ENCODE results near the gene PPIL1. TPM values are rescaled to one million over a fixed set of nuclear protein-coding genes. Genes with fewer than 3 reads are reported as not detected.

Gene PPIL1
- total RNA-seq, 1 donor from 2014 or later = 53.1 TPM

DNA sequence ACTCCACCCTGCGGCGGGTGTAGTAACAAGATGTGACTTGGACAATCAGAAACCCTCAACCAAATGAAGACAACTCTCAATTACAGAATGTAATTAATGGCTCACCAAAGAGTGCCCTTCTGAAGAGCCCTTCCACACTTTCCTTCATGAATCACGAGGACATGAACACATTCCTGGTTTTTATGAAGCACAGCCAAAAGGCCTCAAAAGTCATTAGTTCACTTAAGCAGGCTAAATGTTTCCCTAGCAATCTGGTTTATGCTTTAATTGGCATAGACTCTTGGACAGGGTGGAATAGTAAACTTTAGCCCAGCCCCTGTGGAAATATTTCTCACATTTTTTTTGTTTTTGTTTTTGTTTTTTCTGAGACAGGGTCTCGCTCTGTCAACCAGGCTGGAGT is 55.8 kb downstream of the PPIL1 start:
- DNase-seq (ENCODE audit: low spot score, unreplicated experiment) = no peak
- Mint-ChIP-seq H3K27ac (no peak overlapping the region), H3K27me3 (peaks cover 2% of the 10 kb centered on the region), H3K9me3 (ENCODE audit: low read depth) (no peaks in the 10 kb centered on the region), H3K4me3 (ENCODE audit: low read depth) (no peak overlapping the region), H3K36me3 (ENCODE audit: insufficient read depth) (no peaks in the 10 kb centered on the region), H3K4me1 (ENCODE audit: low read depth) (peaks cover 3% of the 10 kb centered on the region)
- TF ChIP-seq, protein P1, sequence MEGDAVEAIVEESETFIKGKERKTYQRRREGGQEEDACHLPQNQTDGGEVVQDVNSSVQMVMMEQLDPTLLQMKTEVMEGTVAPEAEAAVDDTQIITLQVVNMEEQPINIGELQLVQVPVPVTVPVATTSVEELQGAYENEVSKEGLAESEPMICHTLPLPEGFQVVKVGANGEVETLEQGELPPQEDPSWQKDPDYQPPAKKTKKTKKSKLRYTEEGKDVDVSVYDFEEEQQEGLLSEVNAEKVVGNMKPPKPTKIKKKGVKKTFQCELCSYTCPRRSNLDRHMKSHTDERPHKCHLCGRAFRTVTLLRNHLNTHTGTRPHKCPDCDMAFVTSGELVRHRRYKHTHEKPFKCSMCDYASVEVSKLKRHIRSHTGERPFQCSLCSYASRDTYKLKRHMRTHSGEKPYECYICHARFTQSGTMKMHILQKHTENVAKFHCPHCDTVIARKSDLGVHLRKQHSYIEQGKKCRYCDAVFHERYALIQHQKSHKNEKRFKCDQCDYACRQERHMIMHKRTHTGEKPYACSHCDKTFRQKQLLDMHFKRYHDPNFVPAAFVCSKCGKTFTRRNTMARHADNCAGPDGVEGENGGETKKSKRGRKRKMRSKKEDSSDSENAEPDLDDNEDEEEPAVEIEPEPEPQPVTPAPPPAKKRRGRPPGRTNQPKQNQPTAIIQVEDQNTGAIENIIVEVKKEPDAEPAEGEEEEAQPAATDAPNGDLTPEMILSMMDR (IDR thresholded peaks at IDR 0.05; ENCODE audit: unreplicated experiment) = no peak

DNA sequence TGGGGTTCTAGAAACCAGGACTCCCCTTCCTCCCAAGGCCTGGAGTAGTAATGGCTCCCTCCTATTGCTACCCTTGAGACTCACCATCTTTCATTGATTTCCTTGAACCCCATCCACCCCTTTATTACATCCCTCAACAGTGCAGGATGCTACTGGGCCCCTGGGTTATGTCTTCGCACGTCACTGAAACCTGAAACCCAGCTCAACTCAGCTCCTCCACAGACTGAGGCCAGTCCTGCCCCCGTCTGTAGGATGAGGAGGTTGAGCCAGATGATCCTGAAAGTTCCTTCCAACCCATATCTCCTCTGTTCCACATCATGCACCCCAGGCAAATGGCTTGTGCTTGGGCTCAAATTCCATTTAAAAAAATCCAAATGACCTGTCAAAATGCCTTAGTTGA is 56.8 kb downstream of the PPIL1 start:
- Mint-ChIP-seq H3K9me3 (ENCODE audit: low read depth) (no peaks in the 10 kb centered on the region), H3K36me3 (ENCODE audit: insufficient read depth) (no peaks in the 10 kb centered on the region), H3K4me1 (ENCODE audit: low read depth) (peaks cover 3% of the 10 kb centered on the region), H3K27me3 (peaks cover 2% of the 10 kb centered on the region), H3K27ac (no peak overlapping the region), H3K4me3 (ENCODE audit: low read depth) (no peak overlapping the region)
- TF ChIP-seq, protein P1 (IDR thresholded peaks at IDR 0.05; ENCODE audit: unreplicated experiment) = no peak
- DNase-seq (ENCODE audit: low spot score, unreplicated experiment) = no peak

DNA sequence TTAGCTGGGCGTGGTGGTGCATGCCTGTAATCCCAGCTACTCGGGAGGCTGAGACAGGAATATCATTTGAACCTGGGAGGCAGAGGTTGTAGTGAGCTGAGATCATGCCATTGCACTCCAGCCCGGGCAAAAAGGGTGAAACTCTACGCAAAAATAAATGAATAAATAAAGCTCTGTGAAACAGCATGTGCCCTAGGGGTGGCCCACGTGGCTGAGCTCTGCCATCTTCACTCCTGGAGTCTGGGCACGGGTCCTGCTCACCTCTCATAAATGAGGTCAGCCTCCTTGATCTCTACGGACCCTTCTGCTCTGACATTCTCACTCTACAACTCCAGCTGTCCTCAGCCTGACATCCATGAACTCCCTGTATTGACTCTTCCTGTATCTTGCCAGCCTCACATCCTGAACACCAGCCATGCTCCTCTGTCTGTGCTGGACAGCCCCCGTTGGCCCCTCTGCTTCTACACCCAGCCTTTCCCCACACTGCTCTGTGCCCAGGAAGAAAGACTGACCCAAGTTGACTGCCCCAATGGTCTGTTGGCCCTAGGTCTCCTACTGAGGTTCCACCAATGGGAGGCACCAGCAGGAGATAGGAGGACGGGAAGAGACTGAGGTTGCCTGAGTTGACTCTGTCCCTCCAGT is 57.3 kb downstream of the PPIL1 start:
- Mint-ChIP-seq H3K27me3 (peaks cover 2% of the 10 kb centered on the region), H3K4me3 (ENCODE audit: low read depth) (no peak overlapping the region), H3K27ac (no peak overlapping the region), H3K9me3 (ENCODE audit: low read depth) (no peaks in the 10 kb centered on the region), H3K4me1 (ENCODE audit: low read depth) (peaks cover 2% of the 10 kb centered on the region), H3K36me3 (ENCODE audit: insufficient read depth) (no peaks in the 10 kb centered on the region)
- TF ChIP-seq, protein P1 (IDR thresholded peaks at IDR 0.05; ENCODE audit: unreplicated experiment) = no peak
- no peak for DNase-seq (ENCODE audit: low spot score, unreplicated experiment)

DNA sequence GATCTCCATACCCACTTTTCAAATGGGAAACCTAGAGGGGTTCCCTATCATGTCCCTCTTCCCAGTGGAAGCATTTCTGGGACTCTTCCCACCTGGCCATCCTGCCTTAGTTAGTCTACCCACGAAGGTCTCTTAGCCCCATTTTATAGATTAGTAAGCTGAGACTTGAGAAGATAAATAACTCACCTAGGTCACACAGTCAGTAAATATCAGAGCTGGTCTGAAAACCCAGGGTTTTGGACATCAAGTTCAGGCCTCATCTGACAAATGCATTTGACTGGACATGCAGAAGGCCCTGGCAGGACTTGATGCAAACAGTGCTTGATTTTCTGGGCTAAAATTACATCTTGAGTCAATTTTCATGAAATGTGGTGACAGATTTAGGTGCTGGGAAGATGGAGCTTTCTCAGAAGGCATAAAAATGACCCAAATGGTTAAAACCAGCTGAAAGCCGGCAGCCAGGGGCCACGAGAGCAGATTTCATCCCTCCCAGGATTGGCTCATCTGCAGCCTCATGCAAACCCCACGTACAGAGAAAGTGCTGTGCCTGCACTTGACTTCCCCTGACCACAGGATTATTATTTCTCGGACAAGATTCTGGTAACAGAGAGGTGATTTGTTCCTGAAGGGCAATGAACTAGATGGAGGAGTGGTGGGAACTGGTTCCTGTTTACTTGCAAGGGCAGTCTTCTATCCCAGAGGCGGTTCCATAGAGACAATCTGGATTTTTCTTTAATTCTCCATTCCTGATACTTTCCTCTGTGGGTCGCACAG is 58.5 kb downstream of the PPIL1 start:
- H3K27ac Mint-ChIP-seq = no peak overlapping the region
- no peak for DNase-seq (ENCODE audit: low spot score, unreplicated experiment)
- no peak overlapping the region for H3K4me3 Mint-ChIP-seq (ENCODE audit: low read depth)
- no peaks in the 10 kb centered on the region for H3K36me3 Mint-ChIP-seq (ENCODE audit: insufficient read depth)
- H3K4me1 Mint-ChIP-seq (ENCODE audit: low read depth) = peaks cover 3% of the 10 kb centered on the region
- peaks cover 6% of the 10 kb centered on the region for H3K27me3 Mint-ChIP-seq
- TF ChIP-seq, protein P1 (IDR thresholded peaks at IDR 0.05; ENCODE audit: unreplicated experiment) = no peak
- no peaks in the 10 kb centered on the region for H3K9me3 Mint-ChIP-seq (ENCODE audit: low read depth)

DNA sequence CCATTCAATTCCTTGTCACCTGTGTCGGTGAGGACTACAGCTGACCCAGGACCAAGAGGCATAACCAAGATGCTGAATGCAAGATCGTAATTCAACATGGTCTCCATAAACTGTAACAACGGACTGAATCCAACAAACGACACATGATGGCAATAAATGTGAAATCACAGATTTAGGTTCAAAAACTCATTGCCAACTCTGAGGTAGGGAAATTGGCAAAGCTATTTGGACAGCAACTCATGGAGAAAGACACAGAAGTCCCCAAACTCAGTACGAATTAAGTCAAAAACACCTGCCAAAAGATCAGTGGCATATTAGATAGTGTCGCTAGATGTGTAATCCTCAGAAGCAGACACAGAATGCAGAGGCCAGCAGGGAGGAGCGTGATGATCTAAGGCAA is 60.4 kb downstream of the PPIL1 start:
- no peaks in the 10 kb centered on the region for H3K36me3 Mint-ChIP-seq (ENCODE audit: insufficient read depth)
- no peak overlapping the region for H3K4me3 Mint-ChIP-seq (ENCODE audit: low read depth)
- H3K27ac Mint-ChIP-seq = no peak overlapping the region
- no peaks in the 10 kb centered on the region for H3K9me3 Mint-ChIP-seq (ENCODE audit: low read depth)
- H3K4me1 Mint-ChIP-seq (ENCODE audit: low read depth) = peaks cover 1% of the 10 kb centered on the region
- TF ChIP-seq, protein P1 (IDR thresholded peaks at IDR 0.05; ENCODE audit: unreplicated experiment) = no peak
- no peak for DNase-seq (ENCODE audit: low spot score, unreplicated experiment)
- peaks cover 14% of the 10 kb centered on the region for H3K27me3 Mint-ChIP-seq
